K562 (cell line): ENCODE results near the gene PGRMC2. TPM values are rescaled to one million over a fixed set of nuclear protein-coding genes. Genes with fewer than 3 reads are reported as not detected.
A peak's percentile ranks its signal among the peaks of the same experiment; 100 is the strongest.

Source experiments
- ATAC-seq: fragments of 200-7000 bp; cut with Tn5 transposase; 3 replicates; pipeline ENCODE4 v1.9.1; 2020; ENCODE audit warnings: moderate library complexity
- BruUV-seq: library from RNA; stranded (reverse); fragments of 400-500 nt; replicated peaks from 2 replicates; lab custom pipeline; 2021; lab: Mats Ljungman, UMichigan
- CTCF ChIA-PET: fragments of 300-600 bp; formaldehyde crosslinking; extraction: SDS; loops from one replicate; lab custom pipeline; 2021; ENCODE audit warnings: low intra/inter-chr PET ratio; lab: Yijun Ruan, JAX
- POLR2A ChIA-PET: fragments of 300-600, 350-650 bp; sonication (Branson Sonifier 250); formaldehyde crosslinking; extraction: SDS; loops from one replicate; lab custom pipeline; 2021; ENCODE audit warnings: antibody characterized with exemption, inconsistent platforms; lab: Yijun Ruan, JAX
- DNase-seq, 4 experiments: peaks; one replicate each; pipeline versions ENCODE4 v3.0.0 to v3.0.0-alpha.2; 2011 to 2018; ENCODE audit warnings: low spot score in 3 of 4, mixed read lengths in 3 of 4; ENCODE audit errors: extremely low read depth in 1 of 4
- FAIRE-seq: peaks from 2 replicates; lab custom pipeline; 2011; peaks lifted over from hg19 to GRCh38; lab: Jason Lieb, UNC
- H2AFZ ChIP-seq: 2 replicates; pipeline ENCODE4 v1.6.0; 2011; ENCODE audit warnings: low read depth, low read length, control low read depth, inconsistent platforms
- H3K27ac ChIP-seq: fragments of 200-600 bp; 3 replicates; pipeline ENCODE4 v1.8.0; 2011; ENCODE audit warnings: low read depth, mild to moderate bottlenecking, control low read depth, inconsistent platforms, low read length, moderate library complexity, mixed read lengths; ENCODE audit errors: extremely low read depth
- H3K27me3 ChIP-seq, 2 experiments: fragments of 300-600 bp in 1 of 2; 2 replicates in 1 of 2; 3 replicates in 1 of 2; pipeline versions ENCODE4 v1.6.0 to v1.8.0; 2011; ENCODE audit warnings: inconsistent platforms in 2 of 2, low read length in 2 of 2, mild to moderate bottlenecking in 1 of 2, mixed read lengths in 1 of 2, moderate library complexity in 1 of 2; ENCODE audit not compliant: control insufficient read depth in 2 of 2, insufficient read depth in 2 of 2
- H3K36me3 ChIP-seq: fragments of 300-600 bp; 3 replicates; pipeline ENCODE4 v1.8.0; 2011; ENCODE audit warnings: mild to moderate bottlenecking, low read length, inconsistent platforms; ENCODE audit not compliant: control insufficient read depth, insufficient read depth
- H3K4me1 ChIP-seq, 2 experiments: fragments of 200-600 bp in 1 of 2; replicated peaks in 1 of 2; 2 replicates in 1 of 2; 3 replicates in 1 of 2; pipeline versions ENCODE4 v1.5.1 to v1.8.0; 2011; ENCODE audit warnings: inconsistent platforms in 2 of 2, low read length in 2 of 2, mild to moderate bottlenecking in 1 of 2, mixed read lengths in 1 of 2, moderate library complexity in 1 of 2; ENCODE audit not compliant: control insufficient read depth in 2 of 2, insufficient read depth in 2 of 2
- H3K4me2 ChIP-seq: 2 replicates; pipeline ENCODE4 v1.6.1; 2011; ENCODE audit warnings: low read length, control low read depth, inconsistent platforms, mixed read lengths; ENCODE audit not compliant: insufficient read depth
- H3K4me3 ChIP-seq: fragments of 200-600 bp; sonication (generic), shearing (Covaris generic); 2 replicates; pipeline ENCODE4 v1.5.1; 2016; ENCODE audit warnings: control low read depth, inconsistent platforms
- H3K79me2 ChIP-seq: fragments of 200-600 bp; 3 replicates; pipeline ENCODE4 v1.8.0; 2011; ENCODE audit warnings: low read length, inconsistent platforms; ENCODE audit not compliant: control insufficient read depth, insufficient read depth
- H3K9ac ChIP-seq, 2 experiments: 2 replicates each; pipeline versions ENCODE4 v1.6.0 to v1.6.1; 2011; ENCODE audit warnings: low read depth in 2 of 2, low read length in 2 of 2, control low read depth in 1 of 2, inconsistent platforms in 1 of 2, mild to moderate bottlenecking in 1 of 2, mixed read lengths in 1 of 2; ENCODE audit not compliant: insufficient read depth in 1 of 2
- H3K9me1 ChIP-seq: one replicate; pipeline ENCODE4 v1.6.0; 2011; ENCODE audit warnings: inconsistent platforms, mild to moderate bottlenecking, low read length, moderate library complexity; ENCODE audit not compliant: control insufficient read depth, insufficient read depth
- H3K9me3 ChIP-seq: replicated peaks from 2 replicates; pipeline ENCODE4 v1.5.1; 2011; ENCODE audit warnings: low read depth, low read length, inconsistent platforms; ENCODE audit not compliant: control insufficient read depth, insufficient read depth
- H4K20me1 ChIP-seq: replicated peaks from 2 replicates; pipeline ENCODE4 v1.6.1; 2011; ENCODE audit warnings: low read length, inconsistent platforms, mixed read lengths; ENCODE audit not compliant: control insufficient read depth, insufficient read depth
- ARID2 ChIP-seq: fragments of 450-650 bp; IDR thresholded peaks from 2 replicates; pipeline ENCODE4 v1.6.1; 2017; ENCODE audit warnings: antibody characterized with exemption, mild to moderate bottlenecking
- NFIC ChIP-seq: fragments of 450-650 bp; IDR thresholded peaks from 2 replicates; pipeline ENCODE4 v1.6.1; 2017; ENCODE audit warnings: mild to moderate bottlenecking, inconsistent platforms
- SMARCA4 ChIP-seq: fragments of 450-650 bp; IDR thresholded peaks from 2 replicates; pipeline ENCODE4 v1.6.1; 2016
- TRIM28 ChIP-seq: fragments of 450-650 bp; IDR thresholded peaks from 2 replicates; pipeline ENCODE4 v1.6.1; 2017
- YBX1 ChIP-seq: fragments of 450-650 bp; IDR thresholded peaks from 2 replicates; pipeline ENCODE4 v1.7.1; 2016; ENCODE audit warnings: mild to moderate bottlenecking
- WGBS: fragments of 100-300 bp; shearing (Covaris generic); methylation state at CpG from one replicate; pipeline ENCODE4 v1.1.6; 2016; ENCODE audit warnings: low coverage, mixed read lengths; ENCODE audit not compliant: insufficient coverage; ENCODE audit errors: missing lambda C conversion rate; 5-methylcytosine and 5-hydroxymethylcytosine counted together
- in situ Hi-C: fragments of 300-500 bp; cut with MboI; formaldehyde crosslinking; loops from 4 replicates; pipeline ENCODE4 v1.15.0; 2018; ENCODE audit warnings: inconsistent platforms, mixed read lengths
- intact Hi-C: fragments of 100-400 bp; cut with micrococcal nuclease; formaldehyde crosslinking; loops from 2 replicates; pipeline ENCODE4 v1.14.2; 2022
- polyA plus RNA-seq, 8 experiments: library from polyadenylated mRNA; depleted of rRNA in 4 of 8; stranded (reverse) in 5 of 8; unstranded in 3 of 8; fragments of >200 nt; fragmentation: Nextera tagmentation in 2 of 8; fragmentation: Illumina TruSeq in 1 of 8; extraction: Ambion mirVana in 2 of 8; extraction: Trizol in 1 of 8; gene quantifications; 2 replicates each; pipeline versions ENCODE4 v1.2.1 to v1.2.3, GENCODE V29; 2011 to 2014; ENCODE audit warnings: inconsistent platforms in 1 of 8, missing spikeins in 1 of 8
- total RNA-seq, 7 experiments: library from RNA; depleted of rRNA in 6 of 7; stranded (reverse); fragments of >200 nt in 6 of 7; fragmentation: Illumina TruSeq in 2 of 7; extraction: Trizol in 2 of 7; gene quantifications; 2 replicates each; pipeline versions ENCODE4 v1.2.1 to v1.2.3, GENCODE V29; 2011 to 2021; ENCODE audit warnings: low replicate concordance in 1 of 7
- TF ChIP-seq, protein P1 (sequence below): fragments of 450-650 bp; IDR thresholded peaks from 2 replicates; pipeline ENCODE4 v1.6.1; 2014; ENCODE audit warnings: low read depth, mild to moderate bottlenecking, moderate library complexity, borderline replicate concordance

PGRMC2 gene
- total and polyA plus RNA-seq, 9 of the 15 experiments (the other 6 are each of a cell fraction or from before 2014, with no cell fraction given) = 12.4 to 81.3 (median 22.7) TPM

- TF ChIP-seq ARID2 (no peak), YBX1 (no peak), SMARCA4 (no peak)
- TF ChIP-seq, protein P1, sequence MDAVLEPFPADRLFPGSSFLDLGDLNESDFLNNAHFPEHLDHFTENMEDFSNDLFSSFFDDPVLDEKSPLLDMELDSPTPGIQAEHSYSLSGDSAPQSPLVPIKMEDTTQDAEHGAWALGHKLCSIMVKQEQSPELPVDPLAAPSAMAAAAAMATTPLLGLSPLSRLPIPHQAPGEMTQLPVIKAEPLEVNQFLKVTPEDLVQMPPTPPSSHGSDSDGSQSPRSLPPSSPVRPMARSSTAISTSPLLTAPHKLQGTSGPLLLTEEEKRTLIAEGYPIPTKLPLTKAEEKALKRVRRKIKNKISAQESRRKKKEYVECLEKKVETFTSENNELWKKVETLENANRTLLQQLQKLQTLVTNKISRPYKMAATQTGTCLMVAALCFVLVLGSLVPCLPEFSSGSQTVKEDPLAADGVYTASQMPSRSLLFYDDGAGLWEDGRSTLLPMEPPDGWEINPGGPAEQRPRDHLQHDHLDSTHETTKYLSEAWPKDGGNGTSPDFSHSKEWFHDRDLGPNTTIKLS = no peak
- TF ChIP-seq, all 486 proteins: peak for 0
These were observed 59.5 kb downstream of the PGRMC2 start (continued) for GRCh38 chr4:128227991-128228571.

GRCh38 chr4:128225148-128225547, 62.5 kb downstream of the PGRMC2 start:
- Histone ChIP-seq H3K36me3 (no peaks in the 10 kb centered on the region), H3K9me3 (no peaks in the 10 kb centered on the region), H3K4me1 (no peaks in the 10 kb centered on the region), H3K9ac (no peak overlapping the region), H3K4me2 (no peak overlapping the region), H3K27me3 (no peaks in the 10 kb centered on the region), H3K27ac (no peak overlapping the region), H3K79me2 (no peaks in the 10 kb centered on the region), H4K20me1 (no peaks in the 10 kb centered on the region), H2AFZ (no peak overlapping the region), H3K9me1 (no peaks in the 10 kb centered on the region), H3K4me3 (no peak overlapping the region)
- in situ Hi-C loops (no loop called here), intact Hi-C loops (no loop called here)
- ATAC-seq = no peak
- TF ChIP-seq TRIM28 (no peak), NFIC (peak; percentile 73)
- no peak for DNase-seq
- BruUV-seq = no TSS peak
- POLR2A ChIA-PET = interaction anchor here (0.6 kb wide), 1 partner anchor 28 kb away, joined by 3 read pairs; no protein-coding TSS in a partner anchor
- FAIRE-seq = no peak
- 15% methylated on average over 2 of the region's 2 CpGs for WGBS
- CTCF ChIA-PET = no interaction called here
